Uterus (tissue), 2 donors: ENCODE results near the gene VPS35L.

Source experiments
- POLR2A ChIP-seq, 2 donors: fragments of 450-650 bp; IDR thresholded peaks; one replicate each; pipeline ENCODE4 v1.6.1; 2016; ENCODE audit warnings: antibody characterized with exemption in 2 of 2, mild to moderate bottlenecking in 1 of 2, moderate library complexity in 1 of 2
- TF ChIP-seq, protein P1 (sequence below), 4 experiments: fragments of 200-600 bp in 2 of 4; fragments of 450-650 bp in 2 of 4; sonication (generic) in 2 of 4; IDR thresholded peaks; one replicate each; pipeline ENCODE4 v1.5.1; 2016 to 2019; ENCODE audit warnings: antibody characterized with exemption in 4 of 4, mild to moderate bottlenecking in 2 of 4, moderate library complexity in 1 of 4

- TF ChIP-seq, protein P1, sequence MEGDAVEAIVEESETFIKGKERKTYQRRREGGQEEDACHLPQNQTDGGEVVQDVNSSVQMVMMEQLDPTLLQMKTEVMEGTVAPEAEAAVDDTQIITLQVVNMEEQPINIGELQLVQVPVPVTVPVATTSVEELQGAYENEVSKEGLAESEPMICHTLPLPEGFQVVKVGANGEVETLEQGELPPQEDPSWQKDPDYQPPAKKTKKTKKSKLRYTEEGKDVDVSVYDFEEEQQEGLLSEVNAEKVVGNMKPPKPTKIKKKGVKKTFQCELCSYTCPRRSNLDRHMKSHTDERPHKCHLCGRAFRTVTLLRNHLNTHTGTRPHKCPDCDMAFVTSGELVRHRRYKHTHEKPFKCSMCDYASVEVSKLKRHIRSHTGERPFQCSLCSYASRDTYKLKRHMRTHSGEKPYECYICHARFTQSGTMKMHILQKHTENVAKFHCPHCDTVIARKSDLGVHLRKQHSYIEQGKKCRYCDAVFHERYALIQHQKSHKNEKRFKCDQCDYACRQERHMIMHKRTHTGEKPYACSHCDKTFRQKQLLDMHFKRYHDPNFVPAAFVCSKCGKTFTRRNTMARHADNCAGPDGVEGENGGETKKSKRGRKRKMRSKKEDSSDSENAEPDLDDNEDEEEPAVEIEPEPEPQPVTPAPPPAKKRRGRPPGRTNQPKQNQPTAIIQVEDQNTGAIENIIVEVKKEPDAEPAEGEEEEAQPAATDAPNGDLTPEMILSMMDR (IDR thresholded peaks at IDR 0.05), result no peak
- no peak for TF ChIP-seq POLR2A (IDR thresholded peaks at IDR 0.05)
These were observed 143.3 kb downstream of the VPS35L start for GRCh38 chr16:19698480-19699465.
